Measurements from ENCODE around the gene PRELID2.

Gene PRELID2

DNA sequence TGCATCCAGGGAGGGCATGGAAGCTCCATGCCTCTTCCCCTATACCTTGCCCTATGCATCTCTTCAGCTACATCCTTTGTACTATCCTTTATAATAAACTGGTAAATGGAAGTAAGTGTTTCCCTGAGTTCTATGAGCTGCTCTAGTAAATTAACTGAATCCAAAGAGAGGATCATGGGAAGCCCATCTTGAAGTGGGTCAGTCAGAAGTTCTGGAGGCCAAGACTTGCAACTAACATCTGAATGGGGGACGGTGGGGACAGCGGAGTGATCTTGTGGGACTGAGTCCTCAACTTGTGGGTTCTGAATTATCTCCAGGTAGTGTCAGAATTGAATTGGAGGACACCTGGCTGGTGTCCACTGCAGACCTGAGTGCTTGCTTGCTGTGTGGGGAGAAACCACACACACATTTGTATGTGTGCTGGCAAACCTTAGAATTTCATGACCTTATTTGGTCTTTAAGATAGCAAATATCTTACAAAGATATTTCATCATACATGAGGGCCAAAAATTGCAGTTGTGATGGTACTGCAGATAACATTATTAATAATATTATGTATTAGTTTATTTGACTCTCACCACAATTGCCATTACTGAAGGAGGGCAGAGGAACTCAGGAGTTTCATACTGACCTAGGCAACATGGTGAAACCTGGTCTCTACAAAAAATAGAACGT, 5.5 kb upstream of the PRELID2 start:
- TF ChIP-seq SIN3A (IDR thresholded peaks at IDR 0.05; ENCODE audit: borderline replicate concordance, insufficient read depth, low read length) (no peak), POLR2AphosphoS5 (IDR thresholded peaks at IDR 0.05; ENCODE audit: low read depth, low read length) (no peak), TAF1 (IDR thresholded peaks at IDR 0.05; ENCODE audit: borderline replicate concordance, insufficient read depth, low read length) (no peak), FOXP2 (optimal IDR thresholded peaks at IDR 0.05; ENCODE audit: borderline replicate concordance, extremely low read depth, extremely low read length, insufficient read depth) (no peak)
- TF ChIP-seq, protein P1, sequence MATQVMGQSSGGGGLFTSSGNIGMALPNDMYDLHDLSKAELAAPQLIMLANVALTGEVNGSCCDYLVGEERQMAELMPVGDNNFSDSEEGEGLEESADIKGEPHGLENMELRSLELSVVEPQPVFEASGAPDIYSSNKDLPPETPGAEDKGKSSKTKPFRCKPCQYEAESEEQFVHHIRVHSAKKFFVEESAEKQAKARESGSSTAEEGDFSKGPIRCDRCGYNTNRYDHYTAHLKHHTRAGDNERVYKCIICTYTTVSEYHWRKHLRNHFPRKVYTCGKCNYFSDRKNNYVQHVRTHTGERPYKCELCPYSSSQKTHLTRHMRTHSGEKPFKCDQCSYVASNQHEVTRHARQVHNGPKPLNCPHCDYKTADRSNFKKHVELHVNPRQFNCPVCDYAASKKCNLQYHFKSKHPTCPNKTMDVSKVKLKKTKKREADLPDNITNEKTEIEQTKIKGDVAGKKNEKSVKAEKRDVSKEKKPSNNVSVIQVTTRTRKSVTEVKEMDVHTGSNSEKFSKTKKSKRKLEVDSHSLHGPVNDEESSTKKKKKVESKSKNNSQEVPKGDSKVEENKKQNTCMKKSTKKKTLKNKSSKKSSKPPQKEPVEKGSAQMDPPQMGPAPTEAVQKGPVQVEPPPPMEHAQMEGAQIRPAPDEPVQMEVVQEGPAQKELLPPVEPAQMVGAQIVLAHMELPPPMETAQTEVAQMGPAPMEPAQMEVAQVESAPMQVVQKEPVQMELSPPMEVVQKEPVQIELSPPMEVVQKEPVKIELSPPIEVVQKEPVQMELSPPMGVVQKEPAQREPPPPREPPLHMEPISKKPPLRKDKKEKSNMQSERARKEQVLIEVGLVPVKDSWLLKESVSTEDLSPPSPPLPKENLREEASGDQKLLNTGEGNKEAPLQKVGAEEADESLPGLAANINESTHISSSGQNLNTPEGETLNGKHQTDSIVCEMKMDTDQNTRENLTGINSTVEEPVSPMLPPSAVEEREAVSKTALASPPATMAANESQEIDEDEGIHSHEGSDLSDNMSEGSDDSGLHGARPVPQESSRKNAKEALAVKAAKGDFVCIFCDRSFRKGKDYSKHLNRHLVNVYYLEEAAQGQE (IDR thresholded peaks at IDR 0.05; ENCODE audit: insufficient read depth in 1 of 2, low read depth in 2 of 2, low read length in 2 of 2) = no peak

DNA sequence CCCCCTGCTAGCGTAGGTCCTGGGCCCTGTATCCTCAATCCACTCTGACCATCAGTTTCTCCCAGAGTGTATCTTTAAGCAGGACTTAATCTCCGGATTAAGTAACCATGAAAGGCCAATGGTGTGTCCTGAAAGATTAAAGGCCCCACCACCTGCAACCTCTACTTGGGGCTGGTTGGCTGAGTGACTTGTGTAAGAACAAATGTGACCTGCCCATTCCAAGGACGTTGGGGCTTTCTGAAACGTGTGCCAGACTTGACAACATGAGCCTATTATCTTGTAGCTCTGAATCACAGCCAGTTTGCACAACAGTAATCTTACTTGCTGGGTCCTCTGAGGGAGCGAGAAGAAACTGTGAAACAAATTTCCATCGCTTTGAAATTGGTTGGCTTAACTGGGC, 3.1 kb upstream of the PRELID2 start:
- TF ChIP-seq SIN3A (IDR thresholded peaks at IDR 0.05; ENCODE audit: borderline replicate concordance, insufficient read depth, low read length) (no peak), FOXP2 (optimal IDR thresholded peaks at IDR 0.05; ENCODE audit: borderline replicate concordance, extremely low read depth, extremely low read length, insufficient read depth) (no peak), POLR2AphosphoS5 (IDR thresholded peaks at IDR 0.05; ENCODE audit: low read depth, low read length) (no peak), TAF1 (IDR thresholded peaks at IDR 0.05; ENCODE audit: borderline replicate concordance, insufficient read depth, low read length) (no peak)
- TF ChIP-seq, protein P1 (IDR thresholded peaks at IDR 0.05; ENCODE audit: insufficient read depth in 1 of 2, low read depth in 2 of 2, low read length in 2 of 2) = no peak

DNA sequence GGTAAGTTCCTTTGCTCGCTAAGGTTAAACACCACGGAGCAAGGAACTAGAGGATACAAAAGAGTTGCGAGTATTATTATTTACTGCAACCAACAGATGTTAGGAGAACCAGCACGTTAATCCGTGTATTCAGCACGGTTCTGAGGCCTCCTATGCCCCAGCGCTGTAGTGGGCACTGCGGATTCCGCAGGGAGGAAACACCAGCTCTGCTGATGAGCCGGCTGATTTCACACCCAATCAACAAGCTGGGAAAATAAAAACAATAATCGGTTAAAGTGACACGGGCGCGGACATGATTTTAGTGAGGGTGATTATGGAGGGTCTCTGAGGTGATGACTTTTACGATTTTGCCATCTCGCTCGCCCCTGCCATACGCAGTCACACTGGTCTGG, 702 bp upstream of the PRELID2 start:
- TF ChIP-seq TAF1 (IDR thresholded peaks at IDR 0.05; ENCODE audit: borderline replicate concordance, insufficient read depth, low read length) = no peak
- TF ChIP-seq, protein P1 (IDR thresholded peaks at IDR 0.05; ENCODE audit: insufficient read depth in 1 of 2, low read depth in 2 of 2, low read length in 2 of 2) = no peak

DNA sequence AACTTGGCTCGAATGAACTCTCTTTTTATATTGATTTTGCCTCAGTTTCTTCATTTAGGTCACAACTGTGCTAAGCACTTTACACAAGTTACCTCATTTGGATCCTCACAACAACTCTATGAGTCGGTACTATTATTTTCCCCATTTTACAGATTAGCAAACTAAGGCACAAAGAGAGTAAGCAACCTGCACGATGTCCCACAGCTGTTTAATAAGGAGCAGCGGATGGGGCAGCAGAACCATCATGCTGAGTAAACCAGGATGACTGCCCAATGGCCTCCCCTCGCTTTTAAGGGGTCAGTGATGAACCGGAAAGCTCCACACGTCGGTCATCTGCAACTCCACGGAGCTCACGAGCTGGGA, 607 bp downstream of the PRELID2 start:
- TF ChIP-seq POLR2AphosphoS5 (IDR thresholded peaks at IDR 0.05; ENCODE audit: low read depth, low read length) (no peak), FOXP2 (optimal IDR thresholded peaks at IDR 0.05; ENCODE audit: borderline replicate concordance, extremely low read depth, extremely low read length, insufficient read depth) (no peak), SIN3A (IDR thresholded peaks at IDR 0.05; ENCODE audit: borderline replicate concordance, insufficient read depth, low read length) (no peak), TAF1 (IDR thresholded peaks at IDR 0.05; ENCODE audit: borderline replicate concordance, insufficient read depth, low read length) (no peak)
- TF ChIP-seq, protein P1 (IDR thresholded peaks at IDR 0.05; ENCODE audit: insufficient read depth in 1 of 2, low read depth in 2 of 2, low read length in 2 of 2) = no peak

All from PFSK-1 (cell line).